H1 (cell line): ENCODE results near the gene LIPG. TPM values are rescaled to one million over a fixed set of nuclear protein-coding genes. Genes with fewer than 3 reads are reported as not detected.
A peak's percentile ranks its signal among the peaks of the same experiment; 100 is the strongest.

ENCODE experiments used
- CTCF ChIA-PET: fragments of 300-600 bp; sonication (Branson Sonifier 250); formaldehyde crosslinking; loops from one replicate; lab custom pipeline; 2021; ENCODE audit not compliant: partially characterized antibody; lab: Charles Lee
- POLR2A ChIA-PET: fragments of 300-600 bp; sonication (Branson Sonifier 250); formaldehyde crosslinking; loops from one replicate; lab custom pipeline; 2021; ENCODE audit warnings: inconsistent platforms; ENCODE audit not compliant: partially characterized antibody; lab: Charles Lee
- DNase-seq, 2 experiments: peaks; one replicate each; pipeline versions ENCODE4 v3.0.0 to v3.0.0-alpha.2; 2010 to 2022; ENCODE audit warnings: low spot score in 2 of 2, low read depth in 1 of 2, mixed read lengths in 1 of 2
- FAIRE-seq: peaks from 2 replicates; lab custom pipeline; 2011; peaks lifted over from hg19 to GRCh38; lab: Jason Lieb, UNC
- H2AFZ ChIP-seq: 2 replicates; pipeline ENCODE4 v1.8.1; 2012; ENCODE audit warnings: low read length, inconsistent platforms
- H2AK5ac ChIP-seq: 2 replicates; pipeline ENCODE4 v1.6.1; 2013; ENCODE audit warnings: low read depth, low read length
- H2BK120ac ChIP-seq: replicated peaks from 2 replicates; pipeline ENCODE3; 2013; ENCODE audit warnings: low read depth, low read length, inconsistent platforms
- H2BK12ac ChIP-seq: 2 replicates; pipeline ENCODE4 v1.6.1; 2013; ENCODE audit warnings: low read depth, low read length
- H2BK15ac ChIP-seq: 2 replicates; pipeline ENCODE4 v1.6.1; 2013; ENCODE audit warnings: low read length
- H2BK20ac ChIP-seq: 2 replicates; pipeline ENCODE4 v1.6.1; 2013; ENCODE audit warnings: low read length
- H2BK5ac ChIP-seq: 2 replicates; pipeline ENCODE4 v1.6.1; 2013; ENCODE audit warnings: low read depth, low read length
- H3K14ac ChIP-seq: 2 replicates; pipeline ENCODE4 v1.6.1; 2013; ENCODE audit warnings: inconsistent platforms; ENCODE audit not compliant: insufficient read length
- H3K18ac ChIP-seq: 2 replicates; pipeline ENCODE4 v1.6.1; 2013; ENCODE audit warnings: low read length; ENCODE audit errors: extremely low read depth
- H3K23ac ChIP-seq: 2 replicates; pipeline ENCODE4 v1.6.1; 2013; ENCODE audit warnings: inconsistent platforms; ENCODE audit not compliant: insufficient read length
- H3K23me2 ChIP-seq: 2 replicates; pipeline ENCODE4 v1.6.1; 2013; ENCODE audit warnings: low read depth, low read length
- H3K27ac ChIP-seq: 2 replicates; pipeline ENCODE4 v1.6.1; 2011; ENCODE audit warnings: low read depth, low read length, inconsistent platforms
- H3K27me3 ChIP-seq, 4 experiments: replicated peaks in 1 of 4; 1 replicate in 1 of 4; 2 replicates in 3 of 4; pipeline versions ENCODE4 v1.6.1 to v1.8.1; 2011 to 2013; ENCODE audit warnings: low read length in 3 of 4, mild to moderate bottlenecking in 3 of 4, inconsistent platforms in 2 of 4, mixed read lengths in 2 of 4, moderate library complexity in 1 of 4; ENCODE audit not compliant: control insufficient read depth in 3 of 4, insufficient read depth in 3 of 4; ENCODE audit errors: extremely low read depth in 1 of 4
- H3K36me3 ChIP-seq, 4 experiments: 2 replicates each; pipeline versions ENCODE4 v1.6.1 to v1.8.1; 2011 to 2013; ENCODE audit warnings: mild to moderate bottlenecking in 4 of 4, low read length in 3 of 4, moderate library complexity in 2 of 4, control low read depth in 1 of 4, inconsistent platforms in 1 of 4; ENCODE audit not compliant: insufficient read depth in 4 of 4, control insufficient read depth in 2 of 4
- H3K4ac ChIP-seq: replicated peaks from 2 replicates; pipeline ENCODE3; 2013; ENCODE audit warnings: low read length, low read depth, mixed read lengths, inconsistent platforms; ENCODE audit not compliant: insufficient read length
- H3K4me1 ChIP-seq, 4 experiments: replicated peaks in 1 of 4; 1 replicate in 1 of 4; 2 replicates in 3 of 4; pipeline versions ENCODE4 v1.6.1 to v1.8.1; 2011 to 2013; ENCODE audit warnings: low read length in 3 of 4, inconsistent platforms in 2 of 4, mixed read lengths in 1 of 4; ENCODE audit not compliant: insufficient read depth in 4 of 4, control insufficient read depth in 3 of 4
- H3K4me2 ChIP-seq, 2 experiments: 2 replicates each; pipeline versions ENCODE4 v1.6.1 to v1.8.1; 2011 to 2013; ENCODE audit warnings: low read depth in 2 of 2, low read length in 2 of 2, control low read depth in 1 of 2, inconsistent platforms in 1 of 2, mild to moderate bottlenecking in 1 of 2; ENCODE audit not compliant: insufficient read depth in 1 of 2
- H3K4me3 ChIP-seq, 4 experiments: fragments of 200-600, 300-600 bp in 1 of 4; sonication (generic), shearing (Covaris generic), sonication (Bioruptor Twin) in 1 of 4; 2 replicates each; pipeline versions ENCODE4 v1.5.1 to v1.8.1; 2011 to 2016; ENCODE audit warnings: low read length in 4 of 4, low read depth in 3 of 4, control low read depth in 2 of 4, inconsistent platforms in 2 of 4, mild to moderate bottlenecking in 2 of 4, mixed read lengths in 1 of 4, moderate library complexity in 1 of 4; ENCODE audit not compliant: insufficient read depth in 2 of 4; ENCODE audit errors: extremely low read depth in 1 of 4
- H3K56ac ChIP-seq: replicated peaks from 2 replicates; pipeline ENCODE3; 2013; ENCODE audit warnings: low read depth, mild to moderate bottlenecking, mixed read lengths, low read length, inconsistent platforms; ENCODE audit not compliant: insufficient read length
- H3K79me1 ChIP-seq: 2 replicates; pipeline ENCODE4 v1.6.1; 2013; ENCODE audit warnings: low read depth, low read length, control low read depth
- H3K79me2 ChIP-seq, 2 experiments: 2 replicates each; pipeline versions ENCODE4 v1.6.1 to v1.8.1; 2012 to 2013; ENCODE audit warnings: low read length in 2 of 2, mild to moderate bottlenecking in 2 of 2, inconsistent platforms in 1 of 2; ENCODE audit not compliant: insufficient read depth in 2 of 2, control insufficient read depth in 1 of 2
- H3K9ac ChIP-seq, 4 experiments: replicated peaks in 1 of 4; 1 replicate in 1 of 4; 2 replicates in 3 of 4; pipeline versions ENCODE4 v1.6.1 to v1.8.1; 2011 to 2013; ENCODE audit warnings: low read depth in 3 of 4, low read length in 3 of 4, control low read depth in 2 of 4, mild to moderate bottlenecking in 2 of 4, moderate library complexity in 2 of 4, inconsistent platforms in 1 of 4; ENCODE audit errors: extremely low read depth in 1 of 4
- H3K9me3 ChIP-seq, 2 experiments: 2 replicates each; pipeline versions ENCODE4 v1.6.1 to v1.8.1; 2012 to 2013; ENCODE audit warnings: mild to moderate bottlenecking in 2 of 2, moderate library complexity in 2 of 2, control low read depth in 1 of 2, inconsistent platforms in 1 of 2, low read depth in 1 of 2, low read length in 1 of 2, mixed read lengths in 1 of 2; ENCODE audit not compliant: insufficient read depth in 2 of 2
- H4K20me1 ChIP-seq, 2 experiments: replicated peaks in 1 of 2; 2 replicates each; pipeline versions ENCODE3 to v1.8.1; 2011 to 2013; ENCODE audit warnings: inconsistent platforms in 2 of 2, low read length in 2 of 2, mild to moderate bottlenecking in 1 of 2; ENCODE audit not compliant: insufficient read depth in 2 of 2, control insufficient read depth in 1 of 2
- H4K5ac ChIP-seq: 2 replicates; pipeline ENCODE4 v1.6.1; 2013; ENCODE audit warnings: low read length, low read depth, mixed read lengths, inconsistent platforms; ENCODE audit not compliant: insufficient read length
- H4K8ac ChIP-seq: 2 replicates; pipeline ENCODE4 v1.8.0; 2013; ENCODE audit warnings: mild to moderate bottlenecking, moderate library complexity, low read length, inconsistent platforms; ENCODE audit not compliant: insufficient read depth; ENCODE audit errors: extremely low read depth
- H4K91ac ChIP-seq: replicated peaks from 2 replicates; pipeline ENCODE3; 2013; ENCODE audit warnings: low read length, mixed read lengths, inconsistent platforms; ENCODE audit not compliant: insufficient read length
- ATF3 ChIP-seq: IDR thresholded peaks from 2 replicates; pipeline ENCODE4 v1.6.1; 2011; ENCODE audit warnings: low read depth, mild to moderate bottlenecking, low read length; ENCODE audit not compliant: insufficient read depth
- CREB1 ChIP-seq: IDR thresholded peaks from 2 replicates; pipeline ENCODE4 v1.6.1; 2012; ENCODE audit warnings: inconsistent platforms
- E2F6 ChIP-seq: IDR thresholded peaks from 2 replicates; pipeline ENCODE4 v1.6.1; 2012; ENCODE audit warnings: inconsistent platforms
- EP300 ChIP-seq, 2 experiments: IDR thresholded peaks; 1 replicate in 1 of 2; 2 replicates in 1 of 2; pipeline ENCODE4 v1.6.1; 2011 to 2012; ENCODE audit warnings: low read depth in 2 of 2, low read length in 2 of 2, mild to moderate bottlenecking in 2 of 2, borderline replicate concordance in 1 of 2, inconsistent platforms in 1 of 2, moderate library complexity in 1 of 2
- JUND ChIP-seq: IDR thresholded peaks from 2 replicates; pipeline ENCODE4 v1.6.1; 2011; ENCODE audit warnings: mild to moderate bottlenecking, improper control_type of control experiment, low read length
- KDM4A ChIP-seq: IDR thresholded peaks from one replicate; pipeline ENCODE4 v1.7.1; 2012; ENCODE audit warnings: low read depth, mild to moderate bottlenecking, moderate library complexity, low read length, inconsistent platforms; ENCODE audit not compliant: severe bottlenecking
- KDM5A ChIP-seq: fragments of 200-600 bp; IDR thresholded peaks from 2 replicates; pipeline ENCODE4 v1.7.1; 2012; ENCODE audit warnings: mild to moderate bottlenecking, low read length, inconsistent platforms, mixed read lengths
- PHF8 ChIP-seq: fragments of 200-600 bp; sonication (generic); conservative IDR thresholded peaks from 2 replicates; pipeline ENCODE4 v1.7.1; 2012; ENCODE audit warnings: low read depth, mild to moderate bottlenecking, inconsistent platforms, low read length, moderate library complexity
- POLR2AphosphoS5 ChIP-seq: IDR thresholded peaks from 2 replicates; pipeline ENCODE4 v1.6.1; 2011; ENCODE audit warnings: low read depth, low read length
- RXRA ChIP-seq: IDR thresholded peaks from 2 replicates; pipeline ENCODE4 v1.6.1; 2011; ENCODE audit warnings: low read depth, mild to moderate bottlenecking, low read length, moderate library complexity; ENCODE audit not compliant: insufficient read depth
- SIN3A ChIP-seq, 2 experiments: IDR thresholded peaks in 1 of 2; conservative IDR thresholded peaks in 1 of 2; 2 replicates each; pipeline ENCODE4 v1.6.1; 2011 to 2012; ENCODE audit warnings: low read length in 2 of 2, improper control_type of control experiment in 1 of 2, low read depth in 1 of 2, mild to moderate bottlenecking in 1 of 2
- SP2 ChIP-seq: IDR thresholded peaks from 2 replicates; pipeline ENCODE4 v1.6.1; 2012; ENCODE audit warnings: mild to moderate bottlenecking, low read length, inconsistent platforms
- WGBS, 2 experiments: shearing (Covaris generic) in 1 of 2; methylation state at CpG; one replicate each; pipeline versions ENCODE4 v1.1.6 to v1.1.7; 2013 to 2015; ENCODE audit warnings: low lambda C conversion rate in 2 of 2, mixed read lengths in 2 of 2, inconsistent platforms in 1 of 2, low coverage in 1 of 2, missing lambda C conversion rate in 1 of 2; ENCODE audit not compliant: insufficient replicate concordance in 2 of 2, insufficient coverage in 1 of 2, insufficient read length in 1 of 2; ENCODE audit errors: extremely low coverage in 1 of 2, missing lambda C conversion rate in 1 of 2; 5-methylcytosine and 5-hydroxymethylcytosine counted together
- polyA plus RNA-seq, 7 experiments: library from polyadenylated mRNA; depleted of rRNA in 3 of 7; stranded (reverse) in 5 of 7; unstranded in 2 of 7; fragments of >200 nt in 5 of 7; fragments of 200-250 nt in 2 of 7; gene quantifications; 1 replicate in 5 of 7; 2 replicates in 1 of 7; 4 replicates in 1 of 7; pipeline versions ENCODE4 v1.2.1 to v1.2.3, GENCODE V29; 2011 to 2013; ENCODE audit warnings: missing spikeins in 2 of 7, mixed read lengths in 2 of 7
- total RNA-seq: library from RNA; stranded (reverse); fragmentation: NEBNext Ultra II Directional; extraction: Animal tissue kit (Norgen Biotek cat#: 25700); gene quantifications from 2 replicates; pipeline ENCODE4 v1.2.1, GENCODE V29; 2021

The LIPG gene
- total and polyA plus RNA-seq, 2 of the 8 experiments (the other 6 are each of a cell fraction or from before 2014, with no cell fraction given): 9.2 to 9.8 TPM

- Histone ChIP-seq H3K79me1 (no peaks in the 10 kb centered on the region), H2AFZ (no peak overlapping the region), H2AK5ac (no peak overlapping the region), H3K4ac (no peak overlapping the region), H2BK5ac (no peak overlapping the region), H3K14ac (no peak overlapping the region), H3K36me3 (no peaks in the 10 kb centered on the region), H3K4me1 (no peaks in the 10 kb centered on the region), H4K5ac (no peak overlapping the region), H4K91ac (no peak overlapping the region), H3K23ac (no peak overlapping the region), H3K27me3 (no peaks in the 10 kb centered on the region), H3K9me3 (peaks cover 0 to 3% of the 10 kb centered on the region in 2 experiments; a peak in 1 of 4 replicates), H2BK12ac (no peak overlapping the region), H2BK20ac (0 out of 2 replicates have a peak overlapping the region, but pooled peaks have one; percentile 32), H3K9ac (no peak overlapping the region), H3K23me2 (no peaks in the 10 kb centered on the region; the same call in 1 of the 2 replicates), H2BK120ac (no peak overlapping the region), H3K79me2 (no peaks in the 10 kb centered on the region), H4K8ac (no peak overlapping the region), H3K4me3 (no peak overlapping the region), H2BK15ac (no peak overlapping the region), H4K20me1 (peaks cover 0 to 1% of the 10 kb centered on the region in 2 experiments), H3K18ac (no peak overlapping the region), H3K4me2 (no peak overlapping the region), H3K27ac (no peak overlapping the region; the same call in 1 of the 2 replicates), H3K56ac (no peak overlapping the region)
- POLR2A ChIA-PET: interaction anchor here (1.8 kb wide), 1 partner anchor 8 kb away, joined by 7 read pairs; no protein-coding TSS in a partner anchor
- CTCF ChIA-PET: interaction anchor here (0.6 to 1.8 kb wide), 3 partner anchors 42 to 214 kb away, joined by 3 to 4 read pairs (median 4); no protein-coding TSS in a partner anchor
- DNase-seq (no peak), FAIRE-seq (no peak)
- 76% methylated on average over 4 of the region's 4 CpGs; no CpG with 5 or more reads in 1 of the 2 experiments for WGBS, 2 experiments
- TF ChIP-seq KDM5A: no peak
- TF ChIP-seq ATF3: no peak
- TF ChIP-seq SIN3A (conservative IDR thresholded peaks at IDR 0.05 in 1 of 2, IDR thresholded peaks at IDR 0.05 in 1 of 2; ENCODE audit: low read depth in 1 of 2, low read length in 2 of 2): no peak
- TF ChIP-seq JUND: no peak
- no peak for TF ChIP-seq E2F6
- TF ChIP-seq EP300 (IDR thresholded peaks at IDR 0.05; ENCODE audit: borderline replicate concordance in 1 of 2, low read depth in 2 of 2, low read length in 2 of 2): no peak
- TF ChIP-seq CREB1: no peak
- TF ChIP-seq RXRA: no peak
- no peak for TF ChIP-seq PHF8
- no peak for TF ChIP-seq SP2
- no peak for TF ChIP-seq KDM4A
- no peak for TF ChIP-seq POLR2AphosphoS5
Observed at GRCh38 chr18:49553003-49553402, 8.9 kb upstream of the LIPG start.
